ENCODE results near the gene ATP10A.
A peak's percentile ranks its signal among the peaks of the same experiment; 100 is the strongest.

Gene ATP10A

GRCh38 chr15:25673972-25674371 is 189.2 kb downstream of the ATP10A start:
- no peak for DNase-seq (ENCODE audit: low read depth, low spot score)
- no peak overlapping the region for H3K4me3 ChIP-seq (ENCODE audit: low read depth, low read length)
- in situ Hi-C loops (cut with HindIII; ENCODE audit: low sequenced_read_pairs) = no loop called here
- TF ChIP-seq CTCF (IDR thresholded peaks at IDR 0.05; ENCODE audit: low read depth, low read length) = no peak

GRCh38 chr15:25673351-25673750 is 189.8 kb downstream of the ATP10A start:
- in situ Hi-C loops (cut with HindIII; ENCODE audit: low sequenced_read_pairs) = no loop called here

GRCh38 chr15:25671132-25671531 is 192.0 kb downstream of the ATP10A start:
- in situ Hi-C loops (cut with HindIII; ENCODE audit: low sequenced_read_pairs) = no loop called here
- no peak overlapping the region for H3K4me3 ChIP-seq (ENCODE audit: low read depth, low read length)
- no peak for TF ChIP-seq CTCF (IDR thresholded peaks at IDR 0.05; ENCODE audit: low read depth, low read length)
- peak; percentile 33 for DNase-seq (ENCODE audit: low read depth, low spot score)

More at GRCh38 chr15:25673351-25673750, 189.8 kb downstream of the ATP10A start:
- DNase-seq (ENCODE audit: low read depth, low spot score) = no peak
- H3K4me3 ChIP-seq (ENCODE audit: low read depth, low read length) = no peak overlapping the region
- no peak for TF ChIP-seq CTCF (IDR thresholded peaks at IDR 0.05; ENCODE audit: low read depth, low read length)

GRCh38 chr15:25670621-25671020 is 192.5 kb downstream of the ATP10A start:
- no peak overlapping the region for H3K4me3 ChIP-seq (ENCODE audit: low read depth, low read length)
- TF ChIP-seq CTCF (IDR thresholded peaks at IDR 0.05; ENCODE audit: low read depth, low read length) = no peak
- no peak for DNase-seq (ENCODE audit: low read depth, low spot score)
- in situ Hi-C loops (cut with HindIII; ENCODE audit: low sequenced_read_pairs) = no loop called here

- DNase-seq (ENCODE audit: low read depth, low spot score) = peak; percentile 89
- H3K4me3 ChIP-seq (ENCODE audit: low read depth, low read length) = peak overlapping the region; percentile 1
- TF ChIP-seq CTCF (IDR thresholded peaks at IDR 0.05; ENCODE audit: low read depth, low read length) = no peak
- in situ Hi-C loops (cut with HindIII; ENCODE audit: low sequenced_read_pairs) = no loop called here
Measured at GRCh38 chr15:25670025-25670554, 193.0 kb downstream of the ATP10A start.

- no peak overlapping the region for H3K4me3 ChIP-seq (ENCODE audit: low read depth, low read length)
- no peak for DNase-seq (ENCODE audit: low read depth, low spot score)
- TF ChIP-seq CTCF (IDR thresholded peaks at IDR 0.05; ENCODE audit: low read depth, low read length) = no peak
- in situ Hi-C loops (cut with HindIII; ENCODE audit: low sequenced_read_pairs) = no loop called here
Measured at GRCh38 chr15:25668901-25669300, 194.2 kb downstream of the ATP10A start.
